Liver (tissue), 9 donors: ENCODE measurements around the gene LYST. TPM values are rescaled to one million over a fixed set of nuclear protein-coding genes. Genes with fewer than 3 reads are reported as not detected.
"Not testable (repeated sequence)": the region's sequence is repeated elsewhere in the genome, so short reads cannot be mapped to it uniquely, and the experiment has no call there.

ENCODE experiments used
- DNase-seq: peaks from one replicate; pipeline ENCODE4 v3.0.0-alpha.2; 2017; ENCODE audit warnings: low spot score
- H3K27ac ChIP-seq, 2 donors: one replicate each; pipeline ENCODE4 v1.7.0; 2013; ENCODE audit warnings: inconsistent platforms in 2 of 2, low read length in 2 of 2, control low read depth in 1 of 2, low read depth in 1 of 2, mild to moderate bottlenecking in 1 of 2
- H3K27me3 ChIP-seq, 4 donors: one replicate each; pipeline versions ENCODE4 v1.6.1 to v1.7.0; 2013; ENCODE audit warnings: low read length in 3 of 4, inconsistent platforms in 1 of 4, mild to moderate bottlenecking in 1 of 4, moderate library complexity in 1 of 4; ENCODE audit not compliant: control insufficient read depth in 4 of 4, insufficient read depth in 4 of 4
- H3K36me3 ChIP-seq, 4 donors: one replicate each; pipeline versions ENCODE4 v1.6.1 to v1.7.0; 2013; ENCODE audit warnings: low read length in 3 of 4, mild to moderate bottlenecking in 3 of 4, low read depth in 1 of 4, moderate library complexity in 1 of 4; ENCODE audit not compliant: control insufficient read depth in 4 of 4, insufficient read depth in 3 of 4
- H3K4me1 ChIP-seq, 4 donors: one replicate each; pipeline versions ENCODE4 v1.6.1 to v1.7.0; 2013; ENCODE audit warnings: low read length in 3 of 4, mild to moderate bottlenecking in 3 of 4, moderate library complexity in 1 of 4; ENCODE audit not compliant: control insufficient read depth in 4 of 4, insufficient read depth in 4 of 4
- H3K4me3 ChIP-seq, 3 donors: one replicate each; pipeline versions ENCODE4 v1.6.1 to v1.7.0; 2013; ENCODE audit warnings: low read length in 3 of 3, control low read depth in 1 of 3, low read depth in 1 of 3, mild to moderate bottlenecking in 1 of 3
- H3K9ac ChIP-seq, 2 donors: one replicate each; pipeline ENCODE4 v1.7.0; 2013; ENCODE audit warnings: low read length in 2 of 2, mild to moderate bottlenecking in 2 of 2, moderate library complexity in 2 of 2, control low read depth in 1 of 2, low read depth in 1 of 2
- H3K9me3 ChIP-seq, 4 donors: one replicate each; pipeline versions ENCODE4 v1.6.1 to v1.7.0; 2013; ENCODE audit warnings: low read length in 3 of 4; ENCODE audit not compliant: control insufficient read depth in 4 of 4
- EGR1 ChIP-seq, 2 donors: IDR thresholded peaks; 2 replicates each; pipeline ENCODE4 v1.6.1; 2016 to 2018; ENCODE audit warnings: antibody characterized with exemption in 2 of 2, low read depth in 2 of 2
- FOXA1 ChIP-seq: IDR thresholded peaks from 2 replicates; pipeline ENCODE4 v1.6.1; 2016; ENCODE audit warnings: antibody characterized with exemption
- FOXA2 ChIP-seq: IDR thresholded peaks from 2 replicates; pipeline ENCODE4 v1.6.1; 2016; ENCODE audit warnings: antibody characterized with exemption
- GABPA ChIP-seq, 2 donors: IDR thresholded peaks in 1 of 2; conservative IDR thresholded peaks in 1 of 2; 2 replicates each; pipeline ENCODE4 v1.6.1; 2016; ENCODE audit warnings: antibody characterized with exemption in 2 of 2, mild to moderate bottlenecking in 1 of 2, moderate library complexity in 1 of 2
- HNF4G ChIP-seq: IDR thresholded peaks from 2 replicates; pipeline ENCODE4 v1.6.1; 2016; ENCODE audit warnings: antibody characterized with exemption
- JUND ChIP-seq, 2 donors: IDR thresholded peaks; 2 replicates each; pipeline ENCODE4 v1.6.1; 2016; ENCODE audit warnings: antibody characterized with exemption in 2 of 2
- RAD21 ChIP-seq, 2 donors: IDR thresholded peaks; 2 replicates each; pipeline ENCODE4 v1.6.1; 2016; ENCODE audit warnings: antibody characterized with exemption in 2 of 2, mild to moderate bottlenecking in 2 of 2
- RXRA ChIP-seq, 2 donors: IDR thresholded peaks; 2 replicates each; pipeline ENCODE4 v1.6.1; 2017 to 2018; ENCODE audit warnings: antibody characterized with exemption in 2 of 2, mild to moderate bottlenecking in 1 of 2
- YY1 ChIP-seq: IDR thresholded peaks from 2 replicates; pipeline ENCODE4 v1.6.1; 2016; ENCODE audit warnings: antibody characterized with exemption, mild to moderate bottlenecking
- WGBS: extraction: QIAGEN DNeasy Blood & Tissue Kit; methylation state at CpG from one replicate; pipeline ENCODE4 v1.1.7; 2013; 5-methylcytosine and 5-hydroxymethylcytosine counted together
- polyA plus RNA-seq, 2 donors: library from polyadenylated mRNA; stranded (reverse) in 1 of 2; unstranded in 1 of 2; fragments of 200-250 nt in 1 of 2; fragments of >200 nt in 1 of 2; fragmentation: Nextera tagmentation in 1 of 2; extraction: Ambion mirVana in 1 of 2; gene quantifications; one replicate each; pipeline versions ENCODE4 v1.2.1 to v1.2.3, GENCODE V29; 2013 to 2015
- total RNA-seq, 2 donors: library from RNA; depleted of rRNA; stranded (reverse); fragments of >200 nt; gene quantifications; one replicate each; pipeline ENCODE4 v1.2.3, GENCODE V29; 2014
- TF ChIP-seq, protein P1 (sequence below): fragments of 150-350 bp; IDR thresholded peaks from 2 replicates; pipeline ENCODE4 v1.5.1; 2017; ENCODE audit warnings: improper control_type of control experiment, low read depth, low read length; ENCODE audit not compliant: missing input control
- TF ChIP-seq, protein P2 (sequence below): IDR thresholded peaks from 2 replicates; pipeline ENCODE4 v1.6.1; 2016; ENCODE audit warnings: antibody characterized with exemption
- TF ChIP-seq, protein P3 (sequence below): IDR thresholded peaks from 2 replicates; pipeline ENCODE4 v1.6.1; 2016; ENCODE audit warnings: antibody characterized with exemption, mild to moderate bottlenecking
- donor health status: healthy.
- donor health status: healthy.
- donor health status: healthy.
- donor health status: healthy.
- donor health status: healthy.

LYST gene
- total and polyA plus RNA-seq, 4 donors, result 3.4 to 45.9 (median 14.2) TPM

DNA sequence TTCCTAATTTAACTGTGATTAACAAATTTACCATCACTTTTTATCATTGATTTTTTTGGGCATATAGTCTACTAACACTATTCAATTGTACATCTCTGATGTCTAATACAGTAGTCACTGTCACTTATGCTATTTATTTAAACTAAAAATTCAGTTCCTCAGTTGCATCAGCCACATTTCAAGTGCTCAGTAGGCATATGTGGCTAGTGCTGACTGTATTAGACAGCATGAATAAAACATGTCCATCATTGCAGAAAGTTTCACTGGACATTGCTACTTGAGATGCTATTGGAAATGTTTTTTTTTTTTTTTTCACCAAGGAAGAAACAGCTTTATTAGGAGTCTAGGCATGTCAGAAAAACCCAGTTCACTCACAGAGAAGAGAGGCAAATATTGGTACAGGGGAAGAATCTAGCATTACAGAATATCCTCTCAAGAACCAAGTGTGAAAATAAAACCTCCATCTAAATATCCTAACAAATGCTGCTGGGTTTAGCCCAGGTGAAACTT is 109.1 kb downstream of the LYST start:
- Histone ChIP-seq H3K4me1 (no peaks in the 10 kb centered on the region), H3K36me3 (peaks cover 2 to 31% (median 19%) of the 10 kb centered on the region in 4 donors), H3K4me3 (no peak overlapping the region), H3K27ac (no peak overlapping the region), H3K9ac (no peak overlapping the region), H3K27me3 (no peaks in the 10 kb centered on the region), H3K9me3 (no peaks in the 10 kb centered on the region)
- no peak for DNase-seq
- TF ChIP-seq FOXA2 (no peak), YY1 (no peak), GABPA (IDR thresholded peaks at IDR 0.05 in 1 of 2, conservative IDR thresholded peaks at IDR 0.05 in 1 of 2) (no peak), RXRA (IDR thresholded peaks at IDR 0.05) (no peak), RAD21 (IDR thresholded peaks at IDR 0.05) (no peak), HNF4G (no peak), EGR1 (IDR thresholded peaks at IDR 0.05; ENCODE audit: low read depth in 2 of 2) (no peak), JUND (IDR thresholded peaks at IDR 0.05) (no peak)
- TF ChIP-seq, protein P1, sequence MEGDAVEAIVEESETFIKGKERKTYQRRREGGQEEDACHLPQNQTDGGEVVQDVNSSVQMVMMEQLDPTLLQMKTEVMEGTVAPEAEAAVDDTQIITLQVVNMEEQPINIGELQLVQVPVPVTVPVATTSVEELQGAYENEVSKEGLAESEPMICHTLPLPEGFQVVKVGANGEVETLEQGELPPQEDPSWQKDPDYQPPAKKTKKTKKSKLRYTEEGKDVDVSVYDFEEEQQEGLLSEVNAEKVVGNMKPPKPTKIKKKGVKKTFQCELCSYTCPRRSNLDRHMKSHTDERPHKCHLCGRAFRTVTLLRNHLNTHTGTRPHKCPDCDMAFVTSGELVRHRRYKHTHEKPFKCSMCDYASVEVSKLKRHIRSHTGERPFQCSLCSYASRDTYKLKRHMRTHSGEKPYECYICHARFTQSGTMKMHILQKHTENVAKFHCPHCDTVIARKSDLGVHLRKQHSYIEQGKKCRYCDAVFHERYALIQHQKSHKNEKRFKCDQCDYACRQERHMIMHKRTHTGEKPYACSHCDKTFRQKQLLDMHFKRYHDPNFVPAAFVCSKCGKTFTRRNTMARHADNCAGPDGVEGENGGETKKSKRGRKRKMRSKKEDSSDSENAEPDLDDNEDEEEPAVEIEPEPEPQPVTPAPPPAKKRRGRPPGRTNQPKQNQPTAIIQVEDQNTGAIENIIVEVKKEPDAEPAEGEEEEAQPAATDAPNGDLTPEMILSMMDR, result no peak

DNA sequence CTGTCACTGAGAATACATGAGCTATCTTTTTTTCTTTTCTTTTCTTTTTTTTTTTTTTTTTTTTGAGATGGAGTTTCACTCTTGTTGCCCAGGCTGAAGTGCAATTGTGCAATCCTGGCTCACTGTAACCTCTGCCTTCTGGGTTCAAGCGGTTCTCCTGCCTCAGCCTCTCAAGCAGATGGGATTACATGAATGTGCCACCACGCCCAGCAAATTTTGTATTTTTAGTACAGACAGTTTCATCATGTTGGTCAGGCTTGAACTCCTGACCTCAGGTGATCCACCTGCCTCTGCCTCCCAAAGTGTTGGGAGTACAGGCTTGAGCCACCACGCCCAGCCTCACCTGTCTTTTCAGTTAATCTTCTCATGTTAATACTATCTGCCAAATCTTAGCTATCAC is 112.5 kb downstream of the LYST start:
- not testable (repeated sequence) for DNase-seq, H3K4me3 ChIP-seq, H3K9me3 ChIP-seq, H3K27me3 ChIP-seq, H3K4me1 ChIP-seq, H3K9ac ChIP-seq, H3K27ac ChIP-seq
- WGBS, result 91% methylated on average over 3 of the region's 3 CpGs
- peaks cover 2 to 23% (median 17%) of the 10 kb centered on the region in 4 donors for H3K36me3 ChIP-seq

DNA sequence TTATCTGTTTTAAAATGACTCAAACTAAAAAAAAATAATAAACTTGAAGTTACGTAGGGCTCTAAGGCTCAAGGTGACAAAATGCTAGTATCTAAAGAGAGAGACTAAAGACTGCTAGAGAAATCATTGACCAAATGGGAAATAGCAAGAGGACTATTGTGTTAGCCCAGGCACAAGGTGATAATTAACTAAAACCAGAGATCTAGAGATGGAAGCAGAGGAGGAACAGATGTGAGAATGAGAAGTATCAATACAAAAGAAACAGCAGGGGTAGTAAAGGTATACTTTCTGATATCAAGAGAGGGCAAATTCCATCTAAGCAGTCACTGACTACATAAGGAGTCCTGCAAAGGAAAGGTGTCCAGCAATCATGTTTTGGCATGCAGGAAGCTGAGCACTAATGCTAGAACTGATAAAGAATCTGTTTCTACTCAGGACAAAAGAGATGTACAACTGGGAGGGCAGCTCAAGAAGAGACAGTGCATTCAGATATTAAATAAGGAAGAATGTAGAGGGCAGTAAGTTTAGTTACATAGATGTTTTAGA is 116.9 kb downstream of the LYST start:
- no peak overlapping the region for H3K9ac ChIP-seq
- no peaks in the 10 kb centered on the region for H3K4me1 ChIP-seq
- H3K9me3 ChIP-seq, result no peaks in the 10 kb centered on the region
- no peak for TF ChIP-seq RAD21 (IDR thresholded peaks at IDR 0.05)
- DNase-seq, result no peak
- no peaks in the 10 kb centered on the region for H3K27me3 ChIP-seq
- H3K4me3 ChIP-seq, result no peak overlapping the region
- H3K36me3 ChIP-seq, result peaks cover 0 to 22% (median 16%) of the 10 kb centered on the region in 4 donors
- WGBS, result 90% methylated on average over 1 of the region's 1 CpG
- H3K27ac ChIP-seq, result no peak overlapping the region

DNA sequence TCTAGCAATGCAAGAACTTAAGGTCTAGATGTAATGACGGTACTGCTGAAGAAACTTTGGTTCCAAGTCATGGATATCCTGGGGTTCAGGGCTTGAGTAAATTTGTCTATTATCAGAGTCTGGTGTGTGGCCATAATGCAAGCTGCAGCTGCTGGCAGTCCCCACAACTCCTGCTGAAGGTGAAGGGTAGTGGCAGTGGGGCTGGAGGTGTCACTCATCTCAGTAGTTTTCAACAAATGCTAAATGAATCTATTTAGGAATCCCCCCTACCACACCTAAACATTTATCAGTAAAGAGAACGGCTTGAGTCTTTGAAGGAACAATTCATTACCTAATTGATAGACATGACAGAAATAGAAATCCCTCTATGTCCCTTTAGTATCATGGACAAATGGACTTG is 118.0 kb downstream of the LYST start:
- WGBS, result 92% methylated on average over 2 of the region's 2 CpGs
- Histone ChIP-seq H3K36me3 (peaks cover 0 to 17% (median 15%) of the 10 kb centered on the region in 4 donors), H3K27me3 (no peaks in the 10 kb centered on the region), H3K9me3 (no peaks in the 10 kb centered on the region), H3K4me1 (no peaks in the 10 kb centered on the region), H3K9ac (no peak overlapping the region), H3K4me3 (no peak overlapping the region), H3K27ac (no peak overlapping the region)
- TF ChIP-seq FOXA2 (no peak), RAD21 (IDR thresholded peaks at IDR 0.05) (no peak), YY1 (no peak), HNF4G (no peak), RXRA (IDR thresholded peaks at IDR 0.05) (no peak), EGR1 (IDR thresholded peaks at IDR 0.05; ENCODE audit: low read depth in 2 of 2) (no peak), FOXA1 (no peak)
- TF ChIP-seq, protein P2, sequence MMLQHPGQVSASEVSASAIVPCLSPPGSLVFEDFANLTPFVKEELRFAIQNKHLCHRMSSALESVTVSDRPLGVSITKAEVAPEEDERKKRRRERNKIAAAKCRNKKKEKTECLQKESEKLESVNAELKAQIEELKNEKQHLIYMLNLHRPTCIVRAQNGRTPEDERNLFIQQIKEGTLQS, result no peak
- TF ChIP-seq, protein P3, sequence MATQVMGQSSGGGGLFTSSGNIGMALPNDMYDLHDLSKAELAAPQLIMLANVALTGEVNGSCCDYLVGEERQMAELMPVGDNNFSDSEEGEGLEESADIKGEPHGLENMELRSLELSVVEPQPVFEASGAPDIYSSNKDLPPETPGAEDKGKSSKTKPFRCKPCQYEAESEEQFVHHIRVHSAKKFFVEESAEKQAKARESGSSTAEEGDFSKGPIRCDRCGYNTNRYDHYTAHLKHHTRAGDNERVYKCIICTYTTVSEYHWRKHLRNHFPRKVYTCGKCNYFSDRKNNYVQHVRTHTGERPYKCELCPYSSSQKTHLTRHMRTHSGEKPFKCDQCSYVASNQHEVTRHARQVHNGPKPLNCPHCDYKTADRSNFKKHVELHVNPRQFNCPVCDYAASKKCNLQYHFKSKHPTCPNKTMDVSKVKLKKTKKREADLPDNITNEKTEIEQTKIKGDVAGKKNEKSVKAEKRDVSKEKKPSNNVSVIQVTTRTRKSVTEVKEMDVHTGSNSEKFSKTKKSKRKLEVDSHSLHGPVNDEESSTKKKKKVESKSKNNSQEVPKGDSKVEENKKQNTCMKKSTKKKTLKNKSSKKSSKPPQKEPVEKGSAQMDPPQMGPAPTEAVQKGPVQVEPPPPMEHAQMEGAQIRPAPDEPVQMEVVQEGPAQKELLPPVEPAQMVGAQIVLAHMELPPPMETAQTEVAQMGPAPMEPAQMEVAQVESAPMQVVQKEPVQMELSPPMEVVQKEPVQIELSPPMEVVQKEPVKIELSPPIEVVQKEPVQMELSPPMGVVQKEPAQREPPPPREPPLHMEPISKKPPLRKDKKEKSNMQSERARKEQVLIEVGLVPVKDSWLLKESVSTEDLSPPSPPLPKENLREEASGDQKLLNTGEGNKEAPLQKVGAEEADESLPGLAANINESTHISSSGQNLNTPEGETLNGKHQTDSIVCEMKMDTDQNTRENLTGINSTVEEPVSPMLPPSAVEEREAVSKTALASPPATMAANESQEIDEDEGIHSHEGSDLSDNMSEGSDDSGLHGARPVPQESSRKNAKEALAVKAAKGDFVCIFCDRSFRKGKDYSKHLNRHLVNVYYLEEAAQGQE, result no peak
- no peak for DNase-seq
